H1 (cell line): Measurements from ENCODE around the gene TTBK1. TPM values are rescaled to one million over a fixed set of nuclear protein-coding genes. Genes with fewer than 3 reads are reported as not detected.

Source experiments
- CBX5 ChIP-seq: fragments of 300-800, 300-1000 bp; sonication (generic); IDR thresholded peaks from 2 replicates; pipeline ENCODE4 v1.7.1; 2016; ENCODE audit warnings: antibody characterized with exemption, low read length, low read depth
- E2F6 ChIP-seq: IDR thresholded peaks from 2 replicates; pipeline ENCODE4 v1.6.1; 2012; ENCODE audit warnings: inconsistent platforms
- PHF8 ChIP-seq: fragments of 200-600 bp; sonication (generic); conservative IDR thresholded peaks from 2 replicates; pipeline ENCODE4 v1.7.1; 2012; ENCODE audit warnings: low read depth, mild to moderate bottlenecking, inconsistent platforms, low read length, moderate library complexity
- polyA plus RNA-seq, 7 experiments: library from polyadenylated mRNA; depleted of rRNA in 3 of 7; stranded (reverse) in 5 of 7; unstranded in 2 of 7; fragments of >200 nt in 5 of 7; fragments of 200-250 nt in 2 of 7; gene quantifications; 1 replicate in 5 of 7; 2 replicates in 1 of 7; 4 replicates in 1 of 7; pipeline versions ENCODE4 v1.2.1 to v1.2.3, GENCODE V29; 2011 to 2013; ENCODE audit warnings: missing spikeins in 2 of 7, mixed read lengths in 2 of 7
- total RNA-seq: library from RNA; stranded (reverse); fragmentation: NEBNext Ultra II Directional; extraction: Animal tissue kit (Norgen Biotek cat#: 25700); gene quantifications from 2 replicates; pipeline ENCODE4 v1.2.1, GENCODE V29; 2021
- TF ChIP-seq, protein P1 (sequence below): fragments of 300-600 bp; sonication (generic); IDR thresholded peaks from 2 replicates; pipeline ENCODE4 v1.7.1; 2012; ENCODE audit warnings: low read length, moderate library complexity, mild to moderate bottlenecking, inconsistent platforms; ENCODE audit not compliant: insufficient replicate concordance

TTBK1 gene
- total and polyA plus RNA-seq, 2 of the 8 experiments (the other 6 are each of a cell fraction or from before 2014, with no cell fraction given): 0.53 to 1.6 TPM

DNA sequence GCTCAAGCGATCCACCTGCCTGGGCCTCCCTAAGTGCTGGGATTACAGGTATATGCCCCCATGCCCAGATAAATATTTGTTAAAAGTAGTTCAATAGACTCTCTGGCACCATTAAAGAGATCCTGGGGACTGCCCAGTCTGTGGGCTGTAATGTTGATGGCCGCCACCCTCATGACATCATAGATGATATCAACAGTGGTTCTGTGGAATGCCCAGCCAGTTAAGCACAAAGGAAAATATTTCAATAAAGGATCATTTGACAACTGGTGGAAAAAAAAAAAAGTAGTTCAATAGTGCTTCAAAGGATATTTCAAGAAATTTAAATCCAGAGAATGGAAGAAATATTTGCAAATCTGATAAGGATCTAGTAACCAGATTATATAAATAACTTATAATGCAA, 66.9 kb downstream of the TTBK1 start (continued):
- TF ChIP-seq, protein P1, sequence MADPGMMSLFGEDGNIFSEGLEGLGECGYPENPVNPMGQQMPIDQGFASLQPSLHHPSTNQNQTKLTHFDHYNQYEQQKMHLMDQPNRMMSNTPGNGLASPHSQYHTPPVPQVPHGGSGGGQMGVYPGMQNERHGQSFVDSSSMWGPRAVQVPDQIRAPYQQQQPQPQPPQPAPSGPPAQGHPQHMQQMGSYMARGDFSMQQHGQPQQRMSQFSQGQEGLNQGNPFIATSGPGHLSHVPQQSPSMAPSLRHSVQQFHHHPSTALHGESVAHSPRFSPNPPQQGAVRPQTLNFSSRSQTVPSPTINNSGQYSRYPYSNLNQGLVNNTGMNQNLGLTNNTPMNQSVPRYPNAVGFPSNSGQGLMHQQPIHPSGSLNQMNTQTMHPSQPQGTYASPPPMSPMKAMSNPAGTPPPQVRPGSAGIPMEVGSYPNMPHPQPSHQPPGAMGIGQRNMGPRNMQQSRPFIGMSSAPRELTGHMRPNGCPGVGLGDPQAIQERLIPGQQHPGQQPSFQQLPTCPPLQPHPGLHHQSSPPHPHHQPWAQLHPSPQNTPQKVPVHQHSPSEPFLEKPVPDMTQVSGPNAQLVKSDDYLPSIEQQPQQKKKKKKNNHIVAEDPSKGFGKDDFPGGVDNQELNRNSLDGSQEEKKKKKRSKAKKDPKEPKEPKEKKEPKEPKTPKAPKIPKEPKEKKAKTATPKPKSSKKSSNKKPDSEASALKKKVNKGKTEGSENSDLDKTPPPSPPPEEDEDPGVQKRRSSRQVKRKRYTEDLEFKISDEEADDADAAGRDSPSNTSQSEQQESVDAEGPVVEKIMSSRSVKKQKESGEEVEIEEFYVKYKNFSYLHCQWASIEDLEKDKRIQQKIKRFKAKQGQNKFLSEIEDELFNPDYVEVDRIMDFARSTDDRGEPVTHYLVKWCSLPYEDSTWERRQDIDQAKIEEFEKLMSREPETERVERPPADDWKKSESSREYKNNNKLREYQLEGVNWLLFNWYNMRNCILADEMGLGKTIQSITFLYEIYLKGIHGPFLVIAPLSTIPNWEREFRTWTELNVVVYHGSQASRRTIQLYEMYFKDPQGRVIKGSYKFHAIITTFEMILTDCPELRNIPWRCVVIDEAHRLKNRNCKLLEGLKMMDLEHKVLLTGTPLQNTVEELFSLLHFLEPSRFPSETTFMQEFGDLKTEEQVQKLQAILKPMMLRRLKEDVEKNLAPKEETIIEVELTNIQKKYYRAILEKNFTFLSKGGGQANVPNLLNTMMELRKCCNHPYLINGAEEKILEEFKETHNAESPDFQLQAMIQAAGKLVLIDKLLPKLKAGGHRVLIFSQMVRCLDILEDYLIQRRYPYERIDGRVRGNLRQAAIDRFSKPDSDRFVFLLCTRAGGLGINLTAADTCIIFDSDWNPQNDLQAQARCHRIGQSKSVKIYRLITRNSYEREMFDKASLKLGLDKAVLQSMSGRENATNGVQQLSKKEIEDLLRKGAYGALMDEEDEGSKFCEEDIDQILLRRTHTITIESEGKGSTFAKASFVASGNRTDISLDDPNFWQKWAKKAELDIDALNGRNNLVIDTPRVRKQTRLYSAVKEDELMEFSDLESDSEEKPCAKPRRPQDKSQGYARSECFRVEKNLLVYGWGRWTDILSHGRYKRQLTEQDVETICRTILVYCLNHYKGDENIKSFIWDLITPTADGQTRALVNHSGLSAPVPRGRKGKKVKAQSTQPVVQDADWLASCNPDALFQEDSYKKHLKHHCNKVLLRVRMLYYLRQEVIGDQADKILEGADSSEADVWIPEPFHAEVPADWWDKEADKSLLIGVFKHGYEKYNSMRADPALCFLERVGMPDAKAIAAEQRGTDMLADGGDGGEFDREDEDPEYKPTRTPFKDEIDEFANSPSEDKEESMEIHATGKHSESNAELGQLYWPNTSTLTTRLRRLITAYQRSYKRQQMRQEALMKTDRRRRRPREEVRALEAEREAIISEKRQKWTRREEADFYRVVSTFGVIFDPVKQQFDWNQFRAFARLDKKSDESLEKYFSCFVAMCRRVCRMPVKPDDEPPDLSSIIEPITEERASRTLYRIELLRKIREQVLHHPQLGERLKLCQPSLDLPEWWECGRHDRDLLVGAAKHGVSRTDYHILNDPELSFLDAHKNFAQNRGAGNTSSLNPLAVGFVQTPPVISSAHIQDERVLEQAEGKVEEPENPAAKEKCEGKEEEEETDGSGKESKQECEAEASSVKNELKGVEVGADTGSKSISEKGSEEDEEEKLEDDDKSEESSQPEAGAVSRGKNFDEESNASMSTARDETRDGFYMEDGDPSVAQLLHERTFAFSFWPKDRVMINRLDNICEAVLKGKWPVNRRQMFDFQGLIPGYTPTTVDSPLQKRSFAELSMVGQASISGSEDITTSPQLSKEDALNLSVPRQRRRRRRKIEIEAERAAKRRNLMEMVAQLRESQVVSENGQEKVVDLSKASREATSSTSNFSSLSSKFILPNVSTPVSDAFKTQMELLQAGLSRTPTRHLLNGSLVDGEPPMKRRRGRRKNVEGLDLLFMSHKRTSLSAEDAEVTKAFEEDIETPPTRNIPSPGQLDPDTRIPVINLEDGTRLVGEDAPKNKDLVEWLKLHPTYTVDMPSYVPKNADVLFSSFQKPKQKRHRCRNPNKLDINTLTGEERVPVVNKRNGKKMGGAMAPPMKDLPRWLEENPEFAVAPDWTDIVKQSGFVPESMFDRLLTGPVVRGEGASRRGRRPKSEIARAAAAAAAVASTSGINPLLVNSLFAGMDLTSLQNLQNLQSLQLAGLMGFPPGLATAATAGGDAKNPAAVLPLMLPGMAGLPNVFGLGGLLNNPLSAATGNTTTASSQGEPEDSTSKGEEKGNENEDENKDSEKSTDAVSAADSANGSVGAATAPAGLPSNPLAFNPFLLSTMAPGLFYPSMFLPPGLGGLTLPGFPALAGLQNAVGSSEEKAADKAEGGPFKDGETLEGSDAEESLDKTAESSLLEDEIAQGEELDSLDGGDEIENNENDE: no peak
- no peak for TF ChIP-seq PHF8
- no peak for TF ChIP-seq CBX5
- TF ChIP-seq E2F6: no peak
